ENCODE data around the gene UBAP1L.

UBAP1L gene

GRCh38 chr15:65042776-65043327, 72.1 kb downstream of the UBAP1L start:
- DNase-seq (ENCODE audit: low spot score), result no peak
- no peak for TF ChIP-seq CTCF (IDR thresholded peaks at IDR 0.05; ENCODE audit: extremely low read depth, missing control alignments)

Measured in GM20000 (cell line).